K562 (cell line): ENCODE results near the gene CD302. TPM values are rescaled to one million over a fixed set of nuclear protein-coding genes. Genes with fewer than 3 reads are reported as not detected.

Source experiments
- FOXK2 ChIP-seq, 2 experiments: fragments of 450-650 bp; IDR thresholded peaks in 1 of 2; conservative IDR thresholded peaks in 1 of 2; 2 replicates each; pipeline ENCODE4 v1.6.1; 2016; ENCODE audit warnings: low read depth in 2 of 2, mild to moderate bottlenecking in 1 of 2
- KLF13 ChIP-seq: fragments of 450-650 bp; IDR thresholded peaks from 2 replicates; pipeline ENCODE4 v1.6.1; 2016; ENCODE audit warnings: missing genetic modification characterization, low read depth, mild to moderate bottlenecking, missing compliant biosample characterization, moderate library complexity, borderline replicate concordance
- RAD21 ChIP-seq, 2 experiments: fragments of 250-450 bp in 1 of 2; fragments of 450-650 bp in 1 of 2; sonication (Bioruptor Pico) in 1 of 2; formaldehyde crosslinking in 1 of 2; IDR thresholded peaks in 1 of 2; conservative IDR thresholded peaks in 1 of 2; 2 replicates each; pipeline versions ENCODE4 v1.4.0 to v1.8.0; 2020 to 2022; ENCODE audit warnings: mild to moderate bottlenecking in 2 of 2, moderate library complexity in 1 of 2
- RFX5 ChIP-seq: IDR thresholded peaks from 2 replicates; pipeline ENCODE4 v1.6.1; 2011; ENCODE audit warnings: low read depth, mild to moderate bottlenecking, improper control_type of control experiment, low read length
- SMC3 ChIP-seq: conservative IDR thresholded peaks from 2 replicates; pipeline ENCODE4 v1.6.1; 2011; ENCODE audit warnings: low read depth, low read length, improper control_type of control experiment; ENCODE audit not compliant: insufficient read depth
- TAF9B ChIP-seq: fragments of 450-650 bp; IDR thresholded peaks from 2 replicates; pipeline ENCODE4 v1.6.1; 2018; ENCODE audit warnings: mild to moderate bottlenecking; ENCODE audit not compliant: partially characterized antibody
- polyA plus RNA-seq, 8 experiments: library from polyadenylated mRNA; depleted of rRNA in 4 of 8; stranded (reverse) in 5 of 8; unstranded in 3 of 8; fragments of >200 nt; fragmentation: Nextera tagmentation in 2 of 8; fragmentation: Illumina TruSeq in 1 of 8; extraction: Ambion mirVana in 2 of 8; extraction: Trizol in 1 of 8; gene quantifications; 2 replicates each; pipeline versions ENCODE4 v1.2.1 to v1.2.3, GENCODE V29; 2011 to 2014; ENCODE audit warnings: inconsistent platforms in 1 of 8, missing spikeins in 1 of 8
- total RNA-seq, 7 experiments: library from RNA; depleted of rRNA in 6 of 7; stranded (reverse); fragments of >200 nt in 6 of 7; fragmentation: Illumina TruSeq in 2 of 7; extraction: Trizol in 2 of 7; gene quantifications; 2 replicates each; pipeline versions ENCODE4 v1.2.1 to v1.2.3, GENCODE V29; 2011 to 2021; ENCODE audit warnings: low replicate concordance in 1 of 7
- TF ChIP-seq, protein P1 (sequence below): IDR thresholded peaks from 2 replicates; pipeline ENCODE4 v1.6.1; 2011; ENCODE audit warnings: borderline replicate concordance, low read depth, mild to moderate bottlenecking, moderate library complexity, low read length; ENCODE audit not compliant: insufficient read depth, poor library complexity, severe bottlenecking
- TF ChIP-seq, protein P2 (sequence below), 3 experiments: IDR thresholded peaks in 2 of 3; conservative IDR thresholded peaks in 1 of 3; 2 replicates each; pipeline ENCODE4 v1.5.1; 2011 to 2012; ENCODE audit warnings: low read length in 3 of 3, mild to moderate bottlenecking in 3 of 3, control low read depth in 2 of 3, improper control_type of control experiment in 1 of 3, inconsistent platforms in 1 of 3, low read depth in 1 of 3, mixed read lengths in 1 of 3, moderate library complexity in 1 of 3; ENCODE audit not compliant: insufficient read depth in 2 of 3

CD302 gene
- total and polyA plus RNA-seq, 9 of the 15 experiments (the other 6 are each of a cell fraction or from before 2014, with no cell fraction given) = 0.03 to 0.07 (median 0.04) TPM; not detected in 5

DNA sequence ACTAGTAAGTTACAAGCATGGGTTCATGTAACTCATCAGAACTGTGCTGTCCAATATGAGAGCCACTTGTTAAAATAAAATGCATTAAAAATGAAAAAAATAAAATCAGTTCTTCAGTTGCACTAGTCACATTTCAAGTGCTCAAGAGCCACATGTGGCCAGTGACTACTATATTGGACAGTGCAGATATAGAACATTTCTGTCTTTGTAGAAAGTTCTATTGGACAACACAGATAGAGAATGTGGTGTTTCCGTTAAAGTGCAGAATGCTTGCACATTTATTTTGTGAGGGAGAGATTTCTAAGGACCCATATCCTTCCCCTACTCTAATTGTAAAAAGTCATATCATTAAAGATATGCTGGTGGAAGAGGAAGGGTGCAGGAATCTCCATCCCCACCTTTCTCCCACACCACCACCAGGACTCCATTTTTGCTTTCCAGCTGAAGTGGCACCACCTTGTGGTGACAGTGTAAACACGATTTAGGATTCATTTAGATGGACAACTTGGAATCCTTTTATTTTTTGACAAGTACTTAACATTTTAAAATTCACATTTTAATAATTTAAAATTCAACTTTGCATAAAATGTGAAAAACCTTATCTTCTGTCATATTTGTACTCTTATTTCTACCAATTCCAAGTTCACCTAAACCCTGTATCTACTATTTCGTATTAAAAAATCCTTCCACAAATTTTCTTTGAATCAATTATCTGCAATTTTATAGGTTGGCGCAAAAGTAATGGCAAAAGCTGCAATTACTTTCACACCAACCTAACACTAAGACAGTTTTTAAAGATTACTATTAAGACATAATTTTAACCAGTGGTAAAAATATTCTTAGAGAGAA lies 9.4 kb upstream of the CD302 start (continued):
- TF ChIP-seq RFX5 (no peak), SMC3 (peak; percentile 63), KLF13 (tag) (no peak), RAD21 (CRISPR knock-in tag; conservative IDR thresholded peaks at IDR 0.05 in 1 of 2, IDR thresholded peaks at IDR 0.05 in 1 of 2) (peak; percentile 71 to 85), FOXK2 (conservative IDR thresholded peaks at IDR 0.05 in 1 of 2, IDR thresholded peaks at IDR 0.05 in 1 of 2; ENCODE audit: low read depth in 2 of 2) (0 out of 4 replicates have a peak, but pooled peaks of 1 of the 2 experiments have one; percentile 40), TAF9B (no peak)
- TF ChIP-seq, protein P1, sequence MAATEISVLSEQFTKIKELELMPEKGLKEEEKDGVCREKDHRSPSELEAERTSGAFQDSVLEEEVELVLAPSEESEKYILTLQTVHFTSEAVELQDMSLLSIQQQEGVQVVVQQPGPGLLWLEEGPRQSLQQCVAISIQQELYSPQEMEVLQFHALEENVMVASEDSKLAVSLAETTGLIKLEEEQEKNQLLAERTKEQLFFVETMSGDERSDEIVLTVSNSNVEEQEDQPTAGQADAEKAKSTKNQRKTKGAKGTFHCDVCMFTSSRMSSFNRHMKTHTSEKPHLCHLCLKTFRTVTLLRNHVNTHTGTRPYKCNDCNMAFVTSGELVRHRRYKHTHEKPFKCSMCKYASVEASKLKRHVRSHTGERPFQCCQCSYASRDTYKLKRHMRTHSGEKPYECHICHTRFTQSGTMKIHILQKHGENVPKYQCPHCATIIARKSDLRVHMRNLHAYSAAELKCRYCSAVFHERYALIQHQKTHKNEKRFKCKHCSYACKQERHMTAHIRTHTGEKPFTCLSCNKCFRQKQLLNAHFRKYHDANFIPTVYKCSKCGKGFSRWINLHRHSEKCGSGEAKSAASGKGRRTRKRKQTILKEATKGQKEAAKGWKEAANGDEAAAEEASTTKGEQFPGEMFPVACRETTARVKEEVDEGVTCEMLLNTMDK = peak; percentile 32
- TF ChIP-seq, protein P2, sequence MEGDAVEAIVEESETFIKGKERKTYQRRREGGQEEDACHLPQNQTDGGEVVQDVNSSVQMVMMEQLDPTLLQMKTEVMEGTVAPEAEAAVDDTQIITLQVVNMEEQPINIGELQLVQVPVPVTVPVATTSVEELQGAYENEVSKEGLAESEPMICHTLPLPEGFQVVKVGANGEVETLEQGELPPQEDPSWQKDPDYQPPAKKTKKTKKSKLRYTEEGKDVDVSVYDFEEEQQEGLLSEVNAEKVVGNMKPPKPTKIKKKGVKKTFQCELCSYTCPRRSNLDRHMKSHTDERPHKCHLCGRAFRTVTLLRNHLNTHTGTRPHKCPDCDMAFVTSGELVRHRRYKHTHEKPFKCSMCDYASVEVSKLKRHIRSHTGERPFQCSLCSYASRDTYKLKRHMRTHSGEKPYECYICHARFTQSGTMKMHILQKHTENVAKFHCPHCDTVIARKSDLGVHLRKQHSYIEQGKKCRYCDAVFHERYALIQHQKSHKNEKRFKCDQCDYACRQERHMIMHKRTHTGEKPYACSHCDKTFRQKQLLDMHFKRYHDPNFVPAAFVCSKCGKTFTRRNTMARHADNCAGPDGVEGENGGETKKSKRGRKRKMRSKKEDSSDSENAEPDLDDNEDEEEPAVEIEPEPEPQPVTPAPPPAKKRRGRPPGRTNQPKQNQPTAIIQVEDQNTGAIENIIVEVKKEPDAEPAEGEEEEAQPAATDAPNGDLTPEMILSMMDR (IDR thresholded peaks at IDR 0.05 in 2 of 3, conservative IDR thresholded peaks at IDR 0.05 in 1 of 3; ENCODE audit: insufficient read depth in 2 of 3, low read depth in 1 of 3, low read length in 3 of 3) = peak; percentile 82 to 93 (median 89)
